Left cardiac atrium (tissue), 4 donors: Measurements from ENCODE around the gene MGMT. TPM values are rescaled to one million over a fixed set of nuclear protein-coding genes. Genes with fewer than 3 reads are reported as not detected.
"Not testable (repeated sequence)": the region's sequence is repeated elsewhere in the genome, so short reads cannot be mapped to it uniquely, and the experiment has no call there.

Experiments
- ATAC-seq, 2 donors: fragments of 200-7000 bp; cut with Tn5 transposase; one replicate each; pipeline ENCODE4 v1.9.1; 2020; ENCODE audit warnings: mild to moderate bottlenecking in 2 of 2, moderate library complexity in 2 of 2
- DNase-seq: peaks from one replicate; pipeline ENCODE4 v3.0.0-alpha.2; 2020
- intact Hi-C, 2 donors: fragments of 100-400 bp; cut with DNase I; formaldehyde crosslinking; loops; one replicate each; pipeline versions ENCODE4 v1.14.1 to v1.15.1; 2022 to 2023
- long read RNA-seq: library from polyadenylated mRNA; unstranded; transcript quantifications from one replicate; pipeline ENCODE4 v2.0.0, GENCODE V29; 2021
- total RNA-seq, 2 donors: library from RNA; stranded (reverse); fragmentation: NEBNext Ultra II Directional; extraction: Animal tissue kit (Norgen Biotek cat#: 25700); gene quantifications; one replicate each; pipeline ENCODE4 v1.2.1, GENCODE V29; 2021
- donor health status: DM: no; HTN: yes; CAD: no.
- donor health status: DM: no; HTN: yes; CAD: no; lungs with severe emphysema.
- donor health status: DM: yes; HTN: yes; CAD: no.
- donor health status: Dilated cardiomyopathy.

The MGMT gene
- 10 to 100 TPM; 10.1 to 15.7 TPM for total RNA-seq
- long read RNA-seq, partial matches to known transcripts: 0 of 4 reads
- long read RNA-seq, other reads (novel, unspliced or antisense): 0 of 4 reads

DNA sequence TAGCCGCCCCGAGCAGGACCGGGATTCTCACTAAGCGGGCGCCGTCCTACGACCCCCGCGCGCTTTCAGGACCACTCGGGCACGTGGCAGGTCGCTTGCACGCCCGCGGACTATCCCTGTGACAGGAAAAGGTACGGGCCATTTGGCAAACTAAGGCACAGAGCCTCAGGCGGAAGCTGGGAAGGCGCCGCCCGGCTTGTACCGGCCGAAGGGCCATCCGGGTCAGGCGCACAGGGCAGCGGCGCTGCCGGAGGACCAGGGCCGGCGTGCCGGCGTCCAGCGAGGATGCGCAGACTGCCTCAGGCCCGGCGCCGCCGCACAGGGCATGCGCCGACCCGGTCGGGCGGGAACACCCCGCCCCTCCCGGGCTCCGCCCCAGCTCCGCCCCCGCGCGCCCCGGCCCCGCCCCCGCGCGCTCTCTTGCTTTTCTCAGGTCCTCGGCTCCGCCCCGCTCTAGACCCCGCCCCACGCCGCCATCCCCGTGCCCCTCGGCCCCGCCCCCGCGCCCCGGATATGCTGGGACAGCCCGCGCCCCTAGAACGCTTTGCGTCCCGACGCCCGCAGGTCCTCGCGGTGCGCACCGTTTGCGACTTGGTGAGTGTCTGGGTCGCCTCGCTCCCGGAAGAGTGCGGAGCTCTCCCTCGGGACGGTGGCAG is at the start of gene MGMT:
Gene MGMT, plus strand, starts transcription at position 539 of the 656 bp plus-strand sequence.
- intact Hi-C loops: no loop called here
- ATAC-seq: peak; percentile 99
- DNase-seq: peak; percentile 96

DNA sequence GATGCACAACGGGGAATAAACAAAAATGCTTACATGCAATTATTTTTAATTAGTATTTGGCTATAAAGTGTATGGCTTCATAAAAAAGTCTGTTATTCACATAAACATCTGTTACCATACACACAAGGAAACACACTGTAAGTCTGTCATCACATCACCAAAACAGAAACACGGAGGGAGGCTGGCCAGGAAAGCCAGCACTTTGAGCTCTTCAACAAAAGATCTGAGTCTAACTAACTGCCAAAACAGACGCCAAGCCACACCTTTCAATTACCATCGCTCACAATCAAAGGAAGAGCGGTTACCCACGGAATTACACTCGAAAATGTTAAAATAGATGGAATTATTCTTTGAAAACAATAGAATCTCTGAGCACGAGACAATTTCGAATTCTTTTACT is 49.2 kb upstream of the MGMT start:
- ATAC-seq (peak; percentile 37 to 47), DNase-seq (no peak)
- intact Hi-C loops: no loop called here

DNA sequence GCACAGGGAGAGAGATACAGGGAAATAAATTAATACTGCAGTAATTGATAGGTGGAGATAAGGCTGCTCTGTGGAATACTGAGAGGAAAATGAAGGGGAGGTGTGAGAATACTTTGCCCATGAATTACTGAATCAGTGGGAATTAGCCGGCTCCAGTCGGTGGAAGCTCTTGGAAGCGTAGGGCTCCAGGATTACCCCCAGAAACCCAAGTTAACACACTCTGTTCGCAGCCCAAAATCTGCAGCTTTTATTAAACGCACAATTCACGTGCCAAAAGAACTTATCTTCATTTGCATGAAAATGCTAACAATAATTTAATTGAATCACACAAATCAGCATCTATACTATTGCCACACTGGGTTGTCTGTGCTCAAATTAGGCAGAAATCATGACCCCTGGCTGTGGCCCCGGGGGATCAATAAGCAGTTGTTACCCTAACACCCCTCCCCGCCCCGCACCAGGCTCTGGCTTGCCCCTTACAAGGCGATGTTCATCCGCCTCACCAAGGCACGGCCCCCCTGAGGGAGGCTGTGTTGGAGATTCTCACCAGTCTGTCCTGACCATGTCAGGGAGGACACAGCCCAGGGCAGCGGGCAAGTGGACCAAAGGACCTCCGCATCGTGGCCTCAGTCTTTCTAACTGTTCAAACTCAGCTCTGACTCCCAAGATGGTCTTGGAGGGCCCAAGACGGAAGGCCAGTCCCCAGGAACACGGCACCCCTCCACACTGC is 48.4 kb upstream of the MGMT start:
- ATAC-seq: no peak
- intact Hi-C loops: no loop called here
- no peak for DNase-seq

DNA sequence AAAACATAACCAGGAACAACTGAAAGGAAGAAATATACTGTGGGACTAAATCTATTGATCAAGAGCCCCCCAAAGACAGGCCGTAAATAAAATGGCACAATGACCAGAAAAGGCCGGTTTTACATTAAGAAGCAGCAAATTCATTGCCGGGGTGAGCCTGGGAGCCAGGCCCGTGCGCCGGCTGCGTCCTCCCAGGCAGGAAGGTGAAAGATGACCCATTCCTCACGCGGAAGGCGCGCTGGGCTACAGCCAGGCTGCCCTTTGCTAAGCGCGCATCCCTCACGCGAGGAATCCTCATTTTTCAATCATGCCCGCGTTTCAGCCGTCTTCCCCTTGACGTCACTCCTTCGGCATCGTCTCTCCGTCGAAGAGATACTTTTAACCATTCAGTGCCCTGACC is 47.6 kb upstream of the MGMT start:
- intact Hi-C loops: no loop called here
- ATAC-seq (no peak), DNase-seq (no peak)

DNA sequence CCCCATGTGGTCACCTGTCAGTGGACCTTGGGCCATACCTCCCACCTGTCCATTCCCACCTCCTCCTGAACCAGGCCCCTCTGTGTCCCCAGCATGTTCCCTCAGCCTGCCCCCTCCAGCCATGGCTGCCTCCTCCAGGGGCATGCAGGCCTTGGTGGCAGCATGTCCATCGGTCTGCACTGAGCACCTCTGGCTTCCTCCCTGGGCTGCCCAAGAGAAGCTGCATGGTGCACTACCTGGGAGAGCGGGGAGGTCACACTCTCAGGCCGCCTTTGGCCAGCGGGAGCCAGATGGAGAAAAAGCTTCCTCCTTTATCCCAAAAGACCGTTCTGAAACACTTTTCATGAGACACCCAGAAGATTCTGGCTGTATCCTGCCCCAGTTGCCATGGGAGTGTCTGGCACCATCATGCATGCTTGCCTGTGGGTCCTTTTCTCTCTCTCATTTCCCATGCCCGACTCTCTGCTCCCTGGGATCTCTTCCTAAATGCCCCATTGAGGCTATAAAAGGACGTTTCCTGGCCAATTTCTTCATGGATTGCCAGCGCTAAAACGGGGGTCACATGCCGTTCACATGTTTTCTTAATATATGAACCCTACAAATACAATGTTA is 45.5 kb upstream of the MGMT start:
- no peak for ATAC-seq
- no peak for DNase-seq
- intact Hi-C loops: no loop called here

DNA sequence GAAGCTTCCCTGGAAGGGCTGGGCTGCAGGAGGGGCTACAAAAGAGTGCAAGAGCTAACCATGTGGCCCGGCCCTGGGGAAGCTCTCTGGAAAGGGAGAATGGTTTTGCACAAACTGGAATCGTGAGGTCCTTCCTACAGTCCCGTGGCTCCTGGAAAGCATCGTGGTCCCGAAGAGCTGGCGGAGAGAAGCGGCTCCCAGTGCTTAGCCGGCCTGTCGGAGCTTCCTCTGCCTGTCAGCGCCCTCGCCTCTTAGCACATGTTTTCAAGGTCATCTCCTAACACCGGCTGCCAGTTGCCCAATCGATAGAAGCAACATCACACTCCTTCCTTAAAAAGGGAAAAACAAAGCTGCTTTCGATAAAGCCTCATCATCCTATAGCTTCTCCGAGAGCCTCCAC is 42.1 kb upstream of the MGMT start:
- ATAC-seq (no peak), DNase-seq (no peak)
- intact Hi-C loops: no loop called here

DNA sequence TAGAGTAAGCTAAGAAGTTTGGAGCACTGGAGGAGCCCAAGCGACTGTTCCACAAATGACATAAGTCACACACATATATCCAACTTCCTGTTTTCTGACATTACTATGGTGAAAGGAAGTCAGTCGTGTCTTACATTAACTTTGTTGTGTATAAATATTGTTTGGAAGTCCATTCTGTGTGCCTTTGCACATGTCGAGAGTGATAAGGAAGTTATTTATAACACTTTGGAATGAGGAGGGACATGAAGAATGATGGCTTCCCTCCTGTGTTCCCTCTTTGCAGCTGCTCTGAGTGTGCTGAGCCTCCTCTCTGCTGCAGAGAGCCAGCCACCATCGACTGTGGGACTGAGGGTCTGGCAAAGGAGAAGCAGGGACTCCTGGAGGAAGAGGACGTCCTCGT is 40.4 kb upstream of the MGMT start:
- ATAC-seq (no peak), DNase-seq (no peak)
- intact Hi-C loops: no loop called here

DNA sequence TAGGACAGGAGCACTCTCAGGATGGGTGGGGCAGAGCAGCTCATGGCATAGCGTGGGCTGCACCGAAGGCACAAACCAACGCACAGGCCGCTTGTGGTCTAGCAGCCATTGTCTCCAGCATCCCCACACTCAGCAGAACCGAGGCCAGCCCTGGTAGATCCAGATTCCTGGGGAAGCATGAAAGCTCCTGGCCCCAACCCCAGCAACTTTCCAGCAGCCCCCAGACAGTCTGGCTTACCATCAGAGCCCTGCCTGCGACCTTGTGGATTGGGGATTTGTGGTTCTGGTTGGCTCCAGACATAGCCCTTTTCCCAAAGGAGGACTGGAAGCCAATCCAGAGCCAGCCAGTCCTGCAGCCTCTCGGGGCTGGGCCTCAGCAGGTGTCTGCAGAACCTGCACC is 33.8 kb upstream of the MGMT start:
- ATAC-seq: no peak
- no peak for DNase-seq
- intact Hi-C loops: no loop called here

DNA sequence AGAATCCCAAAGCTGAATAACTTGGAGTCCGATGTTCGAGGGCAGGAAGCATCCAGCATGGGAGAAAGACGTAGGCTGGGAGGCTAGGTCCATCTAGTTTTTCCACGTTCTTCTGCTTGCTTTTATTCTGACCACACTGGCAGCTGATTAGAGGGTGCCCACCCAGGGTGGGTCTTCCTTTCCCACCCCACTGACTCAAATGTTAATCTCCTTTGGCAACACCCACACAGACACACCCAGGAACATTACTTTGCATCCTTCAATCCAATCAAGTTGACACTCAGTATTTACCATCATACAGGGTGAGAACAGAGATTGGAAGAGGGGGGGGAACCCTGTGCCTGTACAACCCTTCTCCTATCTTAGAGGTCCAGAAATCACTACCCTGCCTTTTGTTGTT is 31.3 kb upstream of the MGMT start:
- ATAC-seq, intact Hi-C loops, DNase-seq: not testable (repeated sequence)

DNA sequence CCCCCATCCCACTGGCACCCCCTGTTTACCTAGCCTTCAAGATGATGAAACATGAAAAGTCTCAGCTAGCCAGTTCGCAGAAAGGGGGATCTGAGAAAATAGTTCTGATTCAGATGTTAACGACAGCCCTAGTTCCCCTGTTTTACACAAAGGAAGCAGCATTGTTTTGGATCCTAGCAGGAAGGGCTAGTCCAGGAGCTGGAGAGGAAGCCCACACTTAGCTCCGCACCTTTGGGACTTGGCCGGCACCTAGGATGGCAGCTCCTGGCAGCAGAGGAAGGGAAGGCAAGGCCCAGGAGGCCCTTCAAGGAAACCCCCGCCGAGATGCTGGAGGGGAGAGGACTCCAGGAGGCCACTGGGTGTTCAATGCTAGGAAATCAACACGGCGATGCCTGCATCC is 29.0 kb upstream of the MGMT start:
- DNase-seq (no peak), ATAC-seq (no peak)
- intact Hi-C loops: no loop called here

DNA sequence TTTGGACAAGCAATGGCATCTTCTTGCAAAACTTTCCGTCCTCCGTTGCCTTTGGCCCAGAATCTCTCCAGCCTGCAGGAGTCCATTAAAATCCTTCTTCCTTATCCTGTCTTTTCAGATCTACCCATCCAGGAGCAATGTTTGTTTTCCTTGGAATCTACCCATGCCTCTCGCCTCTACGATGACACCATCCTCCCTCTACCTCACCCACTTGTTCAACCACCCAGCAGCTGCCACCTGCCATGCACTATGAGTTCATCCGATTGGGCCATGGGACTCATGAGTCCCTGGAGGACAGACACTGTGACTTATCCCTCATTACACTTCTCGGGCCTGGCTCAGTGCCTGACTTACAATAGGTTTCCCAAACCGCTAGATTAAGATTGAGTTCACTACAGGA is 26.8 kb upstream of the MGMT start:
- intact Hi-C loops: no loop called here
- DNase-seq (no peak), ATAC-seq (no peak)

DNA sequence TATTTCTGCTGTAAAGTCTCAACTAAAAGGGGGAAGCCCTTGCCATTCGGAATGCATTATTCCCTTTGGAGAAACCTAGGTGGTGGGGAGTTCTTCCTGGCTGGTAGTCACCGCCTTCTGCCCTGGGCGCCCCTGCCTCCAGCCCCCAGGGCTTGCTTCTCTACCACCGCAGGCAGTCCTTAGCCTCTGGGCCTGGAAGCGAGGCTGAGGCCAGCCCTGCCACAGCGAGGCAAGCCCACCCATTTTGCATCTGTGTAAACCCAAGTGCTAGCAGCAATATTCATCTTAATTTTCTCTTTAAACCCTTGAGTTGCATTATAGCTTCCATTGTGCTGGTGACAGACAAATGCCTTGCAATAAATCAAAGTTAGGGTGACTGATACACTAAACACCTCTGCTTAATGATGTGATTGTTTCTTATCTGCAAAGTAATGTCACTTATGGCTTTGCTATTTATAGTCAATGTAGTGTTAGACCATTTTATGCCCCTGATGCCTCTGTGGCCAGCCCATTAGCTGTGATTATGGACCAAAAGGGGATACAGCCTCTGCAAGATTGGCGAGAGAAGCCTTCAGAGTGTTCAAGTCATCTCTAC is 26.2 kb upstream of the MGMT start:
- DNase-seq (no peak), ATAC-seq (no peak)
- intact Hi-C loops: no loop called here

DNA sequence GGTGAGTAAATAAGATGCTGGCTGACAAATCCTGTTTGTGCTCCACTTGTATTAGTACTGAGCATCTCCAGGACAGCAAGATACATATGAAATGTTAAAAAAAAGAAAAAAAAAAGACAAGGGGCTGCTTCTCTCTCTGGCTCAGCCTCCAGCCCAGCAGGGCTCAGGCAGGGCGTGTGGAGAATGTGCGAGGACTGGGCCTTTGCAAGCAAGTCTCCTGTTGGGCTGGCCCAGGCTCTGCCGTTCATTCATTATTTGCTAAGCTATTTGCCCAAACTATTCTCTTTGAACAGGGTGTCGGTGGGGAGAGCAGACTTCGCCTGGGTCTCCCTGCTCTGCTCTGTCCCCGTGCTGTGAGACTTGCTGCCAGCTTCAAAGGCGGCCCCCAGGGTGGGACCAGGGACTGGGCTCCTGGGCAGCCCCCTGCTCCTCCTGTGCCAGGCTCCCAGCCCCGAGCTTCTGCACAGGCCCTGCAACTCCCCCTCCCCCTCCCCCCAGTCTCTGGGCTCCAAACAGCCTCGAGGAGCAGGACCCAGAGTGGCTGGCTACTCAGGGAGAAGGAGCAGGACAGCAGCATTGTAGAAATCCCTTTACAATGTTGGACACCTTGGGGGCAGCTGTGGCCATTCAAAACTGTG is 25.6 kb upstream of the MGMT start:
- intact Hi-C loops: no loop called here
- ATAC-seq (no peak), DNase-seq (no peak)

DNA sequence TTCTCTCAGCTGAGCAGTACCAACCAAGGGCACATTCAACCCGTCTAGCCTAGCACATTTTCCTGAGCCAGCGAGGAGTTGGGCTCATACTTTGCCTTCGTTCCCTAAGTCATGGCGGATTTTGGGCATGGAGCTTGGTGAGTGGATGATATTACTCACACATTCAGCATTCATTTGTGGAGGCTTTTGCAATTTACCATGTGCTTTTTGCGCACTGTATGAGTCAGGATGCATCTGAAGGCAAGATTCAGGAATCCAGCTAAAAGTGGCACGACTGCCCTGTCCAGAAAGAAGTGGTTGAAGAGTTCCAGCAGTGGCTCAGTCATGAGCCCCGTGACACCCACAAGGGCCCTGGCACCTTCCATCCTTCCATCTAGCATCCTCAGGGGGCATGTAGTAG is 24.2 kb upstream of the MGMT start:
- intact Hi-C loops: no loop called here
- DNase-seq (no peak), ATAC-seq (no peak)

DNA sequence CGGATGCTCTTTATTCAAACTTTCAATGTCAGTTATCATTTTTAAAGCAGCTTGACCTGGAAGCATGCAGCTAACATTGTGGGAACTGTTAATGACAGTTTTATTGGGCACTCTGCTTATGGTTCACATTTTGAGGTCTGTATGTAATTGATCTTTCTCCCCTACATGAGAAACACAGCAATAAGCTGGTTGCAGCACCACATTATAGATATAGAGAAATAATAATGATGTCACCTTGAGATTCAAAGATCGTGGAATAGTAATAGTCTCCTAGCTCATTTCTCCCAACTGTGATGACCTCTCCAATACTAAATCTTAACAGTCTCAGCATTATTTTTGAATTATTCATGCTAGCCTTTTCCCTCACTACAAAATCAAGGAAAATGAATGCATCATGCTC is 22.7 kb upstream of the MGMT start:
- DNase-seq (no peak), ATAC-seq (no peak)
- intact Hi-C loops: no loop called here

DNA sequence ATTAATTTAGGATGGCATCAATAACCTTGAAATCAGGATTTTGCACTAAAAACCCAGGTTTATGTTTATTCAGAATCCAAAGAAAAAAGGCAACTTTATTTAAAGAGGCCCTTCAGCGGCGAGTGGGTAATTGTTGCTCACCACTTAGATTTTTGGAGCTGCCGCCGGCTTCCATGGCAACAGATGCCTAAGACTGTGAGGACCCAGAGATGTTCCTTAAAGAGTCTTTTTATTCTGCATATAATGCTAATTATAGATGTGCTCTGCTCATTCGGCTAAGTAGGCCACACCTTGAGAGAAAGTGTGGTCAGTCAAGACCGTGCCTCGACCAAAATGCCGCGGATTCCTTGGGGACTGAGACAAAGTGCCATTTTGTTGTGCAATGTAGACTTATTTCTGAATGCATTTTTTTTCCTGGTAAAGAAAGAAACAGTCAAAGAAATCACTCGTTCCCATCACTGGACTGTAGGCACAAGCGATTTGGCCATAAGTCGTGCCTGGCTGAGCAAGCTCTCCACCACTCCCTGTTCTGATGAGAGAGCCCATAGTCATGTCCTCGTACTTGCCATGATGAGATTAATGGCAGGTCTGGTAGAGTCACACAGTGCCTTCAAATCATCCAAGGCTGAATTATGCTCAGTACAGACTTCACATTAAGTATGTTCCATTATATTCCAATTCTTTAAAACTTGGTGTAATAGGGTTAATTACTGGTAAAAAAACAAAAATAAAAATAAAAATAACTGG is 21.4 kb upstream of the MGMT start:
- intact Hi-C loops: no loop called here
- ATAC-seq (no peak), DNase-seq (no peak)

DNA sequence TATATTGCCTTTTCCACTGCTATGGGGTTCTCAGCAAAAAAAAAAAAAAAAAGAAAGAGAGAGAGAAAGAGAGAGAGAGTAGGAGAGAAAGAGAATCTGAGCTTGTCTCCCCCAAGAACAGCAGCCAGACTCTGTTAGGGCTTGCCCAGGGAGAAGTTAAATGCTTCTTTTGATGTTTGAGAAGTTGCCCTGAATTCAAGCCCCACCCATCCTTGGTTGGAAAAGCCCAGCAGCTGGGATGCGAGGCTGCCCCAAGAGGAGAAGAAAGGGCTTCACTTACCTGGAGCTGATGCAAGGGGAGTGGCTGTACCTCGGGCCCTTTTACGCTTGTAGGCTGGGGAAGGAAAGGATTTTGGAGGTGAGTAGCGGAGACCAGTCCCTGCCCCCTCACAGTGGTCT is 20.9 kb upstream of the MGMT start:
- ATAC-seq (no peak), DNase-seq (no peak)
- intact Hi-C loops: no loop called here

DNA sequence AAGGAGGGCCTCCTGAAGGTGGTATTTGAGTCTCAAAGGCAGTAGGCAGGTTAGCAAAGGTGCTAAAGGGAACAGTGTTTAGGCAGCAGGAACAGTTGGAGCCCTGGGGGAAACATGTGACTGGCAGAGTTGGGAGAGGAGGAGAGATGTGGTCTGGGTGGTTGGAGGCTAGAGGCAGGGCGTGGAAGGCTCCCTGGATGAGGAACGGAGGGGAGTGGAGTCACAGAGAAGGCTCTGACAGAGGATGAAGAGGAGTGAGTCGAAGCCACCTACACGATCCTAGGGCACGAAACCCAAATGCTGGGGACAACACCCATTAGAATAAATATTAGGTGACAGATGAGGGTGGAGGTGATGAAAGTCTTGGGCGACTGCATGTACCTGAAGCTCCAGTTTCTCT is 19.6 kb upstream of the MGMT start:
- ATAC-seq (no peak), DNase-seq (no peak)
- intact Hi-C loops: no loop called here

DNA sequence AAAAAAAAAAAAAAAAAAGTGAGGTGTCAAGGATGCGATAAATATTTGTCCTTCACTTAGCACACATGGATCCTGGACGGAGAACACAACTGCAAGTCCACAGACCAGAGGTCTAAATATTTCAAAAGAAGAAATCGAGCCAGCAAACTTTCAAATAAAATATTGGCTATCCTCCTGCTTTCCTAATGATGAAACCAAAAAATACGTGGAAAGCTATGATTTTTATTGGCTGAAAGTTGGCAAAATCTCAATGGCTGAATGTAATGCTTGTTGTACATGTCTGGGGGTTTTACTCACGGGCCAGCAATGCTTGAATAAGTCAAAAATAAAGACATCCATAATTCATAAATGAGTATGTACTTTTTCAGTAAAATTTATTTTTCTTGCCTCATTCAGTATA is 19.0 kb upstream of the MGMT start:
- ATAC-seq: no peak
- DNase-seq: no peak
- intact Hi-C loops: no loop called here
